Stimulated activated CD4-positive, alpha-beta T cell treated with anti-CD3 and anti-CD28 coated beads, Interleukin-4, amount 100 ng/mL, for 48 hours (primary cell): ENCODE data around the gene NUP58.
A peak's percentile ranks its signal among the peaks of the same experiment; 100 is the strongest.

Source experiments
- DNase-seq, 2 donors: peaks; one replicate each; pipeline ENCODE4 v3.0.0-alpha.2; 2020; ENCODE audit warnings: low read depth in 2 of 2

NUP58 gene

DNA sequence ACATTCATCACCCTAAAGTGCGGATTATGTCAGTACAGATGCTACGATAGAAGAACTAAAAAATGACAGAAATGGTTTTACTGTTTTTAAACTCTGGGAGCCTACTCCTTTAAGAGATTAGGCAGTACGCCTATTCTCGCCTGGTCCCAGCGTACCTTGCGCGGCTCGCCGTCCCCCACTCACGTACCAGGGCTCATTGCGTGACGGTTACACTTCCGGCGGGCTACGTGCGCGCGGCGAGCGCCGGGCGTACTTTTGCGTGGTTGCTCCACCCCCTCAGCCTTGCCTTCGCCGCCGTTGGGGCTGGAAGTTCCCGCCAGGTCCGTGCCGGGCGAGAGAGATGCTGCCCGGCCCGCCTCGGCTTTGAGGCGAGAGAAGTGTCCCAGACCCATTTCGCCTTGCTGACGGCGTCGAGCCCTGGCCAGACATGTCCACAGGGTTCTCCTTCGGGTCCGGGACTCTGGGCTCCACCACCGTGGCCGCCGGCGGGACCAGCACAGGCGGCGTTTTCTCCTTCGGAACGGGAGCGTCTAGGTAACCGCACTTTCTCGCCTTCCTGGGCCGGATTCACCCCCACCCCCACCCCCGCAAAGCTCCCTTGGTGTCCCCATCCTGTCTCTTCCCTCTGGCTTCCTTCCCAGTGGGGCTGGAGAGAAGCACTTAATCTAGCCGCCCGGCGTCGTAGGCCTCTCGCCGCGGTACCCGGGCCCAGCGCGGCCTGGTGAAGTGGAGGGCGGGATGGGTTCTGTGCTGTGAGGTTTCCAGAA is at the start of gene NUP58:
Gene NUP58 (plus strand): TSS at position 279 of the 767 bp plus-strand sequence. CDS start 149 bp downstream, at position 428.
- DNase-seq, result peak; percentile 86 to 92

GRCh38 chr13:25252225-25252624 is 49.2 kb upstream of the NUP58 start:
- DNase-seq, result no peak

GRCh38 chr13:25252752-25253151 is 48.7 kb upstream of the NUP58 start:
- no peak for DNase-seq

GRCh38 chr13:25253702-25254101 is 47.7 kb upstream of the NUP58 start:
- DNase-seq, result no peak

DNA sequence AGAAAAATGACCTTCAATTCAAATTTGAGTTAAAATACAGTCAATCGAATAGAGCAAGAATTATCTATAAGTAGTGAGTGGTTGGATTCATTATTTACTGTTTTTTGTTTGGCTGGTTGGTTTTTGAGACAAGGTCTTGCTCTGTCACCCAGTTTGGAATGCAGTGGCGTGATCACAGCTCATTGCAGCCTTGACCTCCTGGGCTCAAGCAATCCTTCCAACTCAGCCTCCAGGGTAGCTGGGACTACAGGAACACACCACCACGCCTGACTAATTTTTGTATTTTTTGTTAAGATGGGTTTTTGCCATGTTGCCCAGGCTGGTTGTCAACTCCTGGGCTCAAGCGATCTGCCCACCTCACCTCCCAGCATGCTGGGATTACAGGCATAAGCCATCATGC is 39.2 kb upstream of the NUP58 start:
- no peak for DNase-seq

DNA sequence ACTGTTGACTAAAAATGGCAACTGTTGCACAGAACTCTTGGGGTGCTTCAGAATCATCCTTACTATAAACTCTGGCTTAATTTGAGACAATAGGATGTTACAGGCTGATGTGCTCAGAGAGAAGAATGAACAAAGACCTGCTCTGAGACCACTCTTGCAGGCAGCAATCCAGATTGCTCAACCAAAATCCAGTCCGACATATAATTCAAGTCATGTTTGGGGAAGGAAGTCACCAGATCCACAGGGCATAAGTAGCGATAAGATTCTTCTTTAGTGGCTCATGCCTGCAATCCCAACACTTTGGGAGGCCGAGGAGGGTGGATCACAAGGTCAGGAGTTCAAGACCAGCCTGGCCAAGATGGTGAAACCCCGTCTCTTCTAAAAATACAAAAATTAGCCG is 34.7 kb upstream of the NUP58 start:
- no peak for DNase-seq

DNA sequence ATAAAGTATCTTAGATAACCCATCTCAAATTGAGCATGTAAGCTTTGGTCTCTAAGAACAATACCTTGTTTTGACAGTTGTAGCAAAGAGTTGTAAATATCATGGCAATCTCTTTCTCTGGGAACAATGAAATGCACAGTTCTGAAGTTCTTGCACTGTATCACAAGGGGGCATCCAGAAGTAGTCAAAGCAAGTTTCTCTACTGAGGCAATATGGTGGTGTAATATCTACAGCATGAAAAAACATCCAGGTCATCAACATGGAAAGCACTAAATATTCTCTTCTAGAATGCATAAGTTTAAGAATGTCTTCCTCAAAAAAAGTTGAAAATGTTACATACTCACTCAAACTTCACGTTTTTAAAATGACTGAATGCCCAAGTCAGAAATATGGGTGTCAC is 33.7 kb upstream of the NUP58 start:
- DNase-seq, result no peak

DNA sequence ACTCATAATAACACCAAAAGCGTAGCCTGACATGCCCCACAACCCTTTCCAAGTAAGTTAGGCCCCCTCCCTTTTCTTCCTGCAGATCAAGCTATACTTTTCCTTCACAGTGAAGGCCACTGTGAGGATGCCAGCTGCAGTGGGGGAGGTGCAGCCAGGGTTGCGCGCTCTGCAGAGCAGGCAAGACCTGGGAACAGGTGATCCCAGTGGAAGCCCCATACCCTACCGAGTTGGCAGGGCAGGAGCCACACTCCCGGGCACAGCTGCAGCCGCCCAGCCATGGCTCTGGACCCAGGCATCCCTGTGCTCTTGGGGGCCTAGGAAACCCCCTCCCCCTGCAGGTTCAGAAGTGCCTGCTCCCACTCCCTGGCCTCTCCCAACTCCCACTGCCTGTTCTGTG is 32.9 kb upstream of the NUP58 start:
- DNase-seq, result no peak

- DNase-seq, result no peak
Measured at GRCh38 chr13:25276748-25277147, 24.7 kb upstream of the NUP58 start.

- no peak for DNase-seq
Measured at GRCh38 chr13:25280396-25280795, 21.0 kb upstream of the NUP58 start.

GRCh38 chr13:25281193-25281934 is 20.1 kb upstream of the NUP58 start:
- no peak for DNase-seq

GRCh38 chr13:25281935-25282332 is 19.5 kb upstream of the NUP58 start:
- no peak for DNase-seq

DNA sequence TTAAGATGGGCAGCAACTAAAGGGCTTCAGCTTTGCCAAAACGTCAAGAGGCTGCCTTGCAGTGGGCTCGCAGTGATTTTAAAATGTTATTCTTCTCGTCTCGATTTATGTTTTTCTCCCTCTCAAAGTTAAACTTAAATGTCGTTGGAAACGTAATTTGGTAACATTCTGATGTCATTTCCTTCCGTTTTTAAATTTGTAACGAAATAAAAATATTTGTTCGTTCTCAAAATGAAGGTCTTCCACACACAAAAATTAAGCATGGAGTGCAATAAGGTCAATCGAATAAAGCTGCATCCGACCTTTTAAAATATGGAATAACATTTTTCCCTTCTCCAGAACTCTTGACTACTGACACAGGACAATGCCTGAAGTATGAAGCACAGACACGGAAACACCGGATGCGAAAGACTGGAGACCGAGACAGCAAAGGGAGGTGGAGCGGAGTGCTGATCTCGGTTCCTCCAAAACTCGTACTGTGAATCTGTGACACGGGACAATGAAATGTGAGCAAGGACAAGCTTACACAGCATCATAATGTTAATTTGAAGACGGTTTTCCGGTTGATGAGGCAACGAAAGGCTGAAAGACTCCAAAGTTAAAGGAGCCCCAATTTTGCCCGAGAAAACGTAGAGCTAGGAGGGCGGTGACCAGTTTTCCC is 15.0 kb upstream of the NUP58 start:
- DNase-seq, result no peak

- DNase-seq, result peak; percentile 89 to 96
Measured at GRCh38 chr13:25286969-25287961, 14.2 kb upstream of the NUP58 start, which contains the start of gene MTMR6. Gene MTMR6 (minus strand): TSS chr13:25287488. CDS start chr13:25287247, 241 bp downstream.

DNA sequence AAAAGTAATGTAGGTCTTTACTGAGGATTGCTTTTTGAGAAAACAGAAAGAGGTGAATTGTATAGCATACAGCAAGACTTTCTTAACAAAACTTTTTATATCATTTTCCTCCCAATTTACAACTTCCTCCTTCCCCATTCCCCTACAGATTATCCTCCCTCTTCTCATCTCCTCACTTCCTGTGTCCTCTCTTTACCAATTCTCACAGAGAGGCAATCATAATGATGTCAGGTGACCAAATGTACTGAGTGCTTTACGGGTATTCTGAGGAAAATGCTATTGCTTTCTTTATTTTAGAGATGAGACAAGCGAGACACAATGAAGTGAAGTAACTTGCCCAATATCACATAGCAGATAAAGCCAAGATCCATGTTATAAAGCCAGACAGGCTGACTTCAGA is 12.5 kb upstream of the NUP58 start:
- no peak for DNase-seq

- no peak for DNase-seq
Measured at GRCh38 chr13:25291691-25292090, 9.7 kb upstream of the NUP58 start.

- no peak for DNase-seq
Measured at GRCh38 chr13:25292301-25292700, 9.1 kb upstream of the NUP58 start.

GRCh38 chr13:25295228-25295627 is 6.2 kb upstream of the NUP58 start:
- DNase-seq, result no peak

DNA sequence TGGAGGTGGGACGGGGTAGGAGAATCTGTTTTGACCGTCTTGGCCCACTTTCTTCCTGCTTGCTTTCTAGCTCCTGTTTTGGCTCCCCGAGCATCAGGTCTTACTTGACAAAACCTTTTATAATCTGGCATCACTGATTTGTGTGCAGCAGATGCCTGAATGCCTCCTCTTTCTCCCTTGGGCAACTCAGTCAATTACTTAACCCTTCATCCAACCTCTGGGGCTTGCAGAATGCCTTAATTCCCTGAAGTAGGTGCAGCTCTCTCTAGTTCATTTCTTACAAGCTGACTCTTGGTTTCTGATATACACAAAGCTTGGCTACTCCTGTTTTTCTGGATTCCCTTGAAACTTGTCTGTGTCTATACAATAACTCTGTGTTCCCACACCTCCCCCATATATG is 5.7 kb upstream of the NUP58 start:
- no peak for DNase-seq

DNA sequence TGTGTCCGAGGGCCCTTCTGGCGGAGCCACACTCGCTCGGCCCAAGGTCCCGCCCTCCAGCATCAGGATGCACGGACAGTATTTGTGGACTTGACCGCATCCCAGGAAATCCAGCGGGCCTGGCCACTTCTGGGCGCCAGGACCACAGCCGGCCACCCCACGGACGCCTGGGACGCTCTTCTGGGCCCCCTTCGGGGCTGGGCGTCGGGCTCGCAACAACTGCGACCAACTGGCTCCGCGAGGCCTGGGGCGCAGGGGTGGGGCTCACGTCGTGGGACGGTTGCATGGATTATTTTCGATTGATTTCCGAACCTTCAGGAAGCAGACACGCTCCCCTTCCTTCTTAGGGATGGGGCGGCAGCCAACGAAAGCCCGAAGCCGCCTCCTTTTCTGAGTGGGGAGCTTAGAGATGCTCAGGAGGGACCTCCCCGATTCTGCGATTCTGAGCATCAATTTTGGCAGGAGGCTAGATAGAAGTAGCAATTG is 521 bp upstream of the NUP58 start:
- no peak for DNase-seq

DNA sequence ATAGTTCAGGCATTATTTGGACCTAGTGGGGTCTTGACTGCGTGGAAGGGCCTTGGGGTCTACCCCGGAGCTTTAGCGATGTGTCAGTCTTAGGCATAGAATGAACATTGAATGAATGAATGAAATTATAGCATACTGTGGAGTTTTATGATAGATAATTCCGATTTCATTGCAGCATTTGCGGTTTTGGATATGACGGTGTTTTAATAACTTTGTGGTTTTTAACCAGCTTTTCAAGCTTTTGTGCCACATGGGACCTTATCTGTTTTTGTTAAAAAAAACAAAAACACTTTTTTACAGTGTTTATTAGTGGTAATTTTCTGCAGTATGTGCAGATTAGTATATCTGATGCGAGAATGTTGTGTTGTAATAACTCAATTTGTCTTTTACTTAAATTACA is 696 bp downstream of the NUP58 start:
- no peak for DNase-seq
